H9 (cell line): Measurements from ENCODE around the gene LRIF1. TPM values are rescaled to one million over a fixed set of nuclear protein-coding genes. Genes with fewer than 3 reads are reported as not detected.

ENCODE experiments used
- DNase-seq: peaks from one replicate; pipeline ENCODE4 v3.0.0-alpha.2; 2017
- H2AFZ ChIP-seq: one replicate; pipeline ENCODE4 v1.6.1; 2013; ENCODE audit warnings: mild to moderate bottlenecking, low read length, control low read depth, moderate library complexity
- H2AK5ac ChIP-seq: 2 replicates; pipeline ENCODE4 v1.6.1; 2013; ENCODE audit warnings: low read length, control low read depth, mixed read lengths; ENCODE audit not compliant: insufficient read length
- H2BK120ac ChIP-seq: one replicate; pipeline ENCODE4 v1.6.1; 2013; ENCODE audit warnings: low read depth, mild to moderate bottlenecking, low read length, control low read depth, inconsistent platforms; ENCODE audit not compliant: poor library complexity, severe bottlenecking
- H2BK12ac ChIP-seq: 2 replicates; pipeline ENCODE4 v1.6.1; 2013; ENCODE audit warnings: low read length, control low read depth, mixed read lengths, low read depth; ENCODE audit not compliant: insufficient read length
- H2BK15ac ChIP-seq: 2 replicates; pipeline ENCODE4 v1.6.1; 2013; ENCODE audit warnings: low read depth, low read length, control low read depth
- H2BK20ac ChIP-seq: one replicate; pipeline ENCODE4 v1.6.1; 2013; ENCODE audit warnings: low read depth, mild to moderate bottlenecking, low read length, control low read depth, inconsistent platforms; ENCODE audit not compliant: poor library complexity, severe bottlenecking
- H2BK5ac ChIP-seq: 2 replicates; pipeline ENCODE4 v1.6.1; 2013; ENCODE audit warnings: low read length, control low read depth, mixed read lengths; ENCODE audit not compliant: insufficient read length
- H3K14ac ChIP-seq: 2 replicates; pipeline ENCODE4 v1.6.1; 2013; ENCODE audit warnings: low read length, control low read depth; ENCODE audit not compliant: insufficient read depth
- H3K18ac ChIP-seq: 2 replicates; pipeline ENCODE4 v1.6.1; 2013; ENCODE audit warnings: low read depth, mild to moderate bottlenecking, mixed read lengths, low read length, control low read depth; ENCODE audit not compliant: insufficient read length
- H3K23ac ChIP-seq: 2 replicates; pipeline ENCODE4 v1.6.1; 2013; ENCODE audit warnings: low read length, control low read depth, mixed read lengths, low read depth; ENCODE audit not compliant: insufficient read length
- H3K23me2 ChIP-seq: 2 replicates; pipeline ENCODE4 v1.6.1; 2013; ENCODE audit warnings: low read depth, mild to moderate bottlenecking, mixed read lengths, low read length, control low read depth; ENCODE audit not compliant: insufficient read length, poor library complexity, severe bottlenecking
- H3K27ac ChIP-seq: 2 replicates; pipeline ENCODE4 v1.5.1; 2013; ENCODE audit warnings: low read length, control low read depth, mixed read lengths, low read depth; ENCODE audit not compliant: insufficient read length
- H3K27me3 ChIP-seq: 2 replicates; pipeline ENCODE4 v1.6.1; 2013; ENCODE audit warnings: low read length, control low read depth, inconsistent platforms; ENCODE audit not compliant: insufficient read depth
- H3K4ac ChIP-seq: 2 replicates; pipeline ENCODE4 v1.6.1; 2013; ENCODE audit warnings: low read depth, mild to moderate bottlenecking, control low read depth, inconsistent platforms, low read length, moderate library complexity
- H3K4me1 ChIP-seq: 2 replicates; pipeline ENCODE4 v1.6.1; 2013; ENCODE audit warnings: low read length, control low read depth, inconsistent platforms; ENCODE audit not compliant: insufficient read depth
- H3K4me2 ChIP-seq: 2 replicates; pipeline ENCODE4 v1.6.1; 2013; ENCODE audit warnings: low read length, control low read depth, mixed read lengths; ENCODE audit not compliant: insufficient read length, insufficient read depth
- H3K56ac ChIP-seq: 2 replicates; pipeline ENCODE4 v1.6.1; 2013; ENCODE audit warnings: low read depth, mild to moderate bottlenecking, mixed read lengths, low read length, control low read depth; ENCODE audit not compliant: insufficient read length
- H3K79me1 ChIP-seq: 2 replicates; pipeline ENCODE4 v1.6.1; 2013; ENCODE audit warnings: low read depth, mild to moderate bottlenecking, moderate library complexity, low read length, control low read depth, inconsistent platforms; ENCODE audit not compliant: insufficient read depth, poor library complexity, severe bottlenecking
- H3K79me2 ChIP-seq: 2 replicates; pipeline ENCODE4 v1.6.1; 2013; ENCODE audit warnings: low read length, control low read depth, inconsistent platforms; ENCODE audit not compliant: insufficient read depth
- H3K9ac ChIP-seq: 2 replicates; pipeline ENCODE4 v1.6.1; 2013; ENCODE audit warnings: low read length, control low read depth, mixed read lengths; ENCODE audit not compliant: insufficient read length; ENCODE audit errors: extremely low read depth
- H3K9me3 ChIP-seq: one replicate; pipeline ENCODE4 v1.6.1; 2013; ENCODE audit warnings: low read depth, low read length, inconsistent platforms; ENCODE audit not compliant: control insufficient read depth
- H3T11ph ChIP-seq: one replicate; pipeline ENCODE4 v1.6.1; 2013; ENCODE audit warnings: mild to moderate bottlenecking, low read length, control low read depth, inconsistent platforms
- H4K20me1 ChIP-seq: one replicate; pipeline ENCODE4 v1.6.1; 2013; ENCODE audit not compliant: control insufficient read depth, insufficient read length, insufficient read depth
- H4K5ac ChIP-seq: 2 replicates; pipeline ENCODE4 v1.6.1; 2013; ENCODE audit warnings: low read depth, mild to moderate bottlenecking, mixed read lengths, low read length, control low read depth; ENCODE audit not compliant: insufficient read length
- H4K8ac ChIP-seq: replicated peaks from 2 replicates; pipeline ENCODE4 v1.6.1; 2013; ENCODE audit warnings: low read length, control low read depth, mixed read lengths, low read depth; ENCODE audit not compliant: insufficient read length
- H4K91ac ChIP-seq: 2 replicates; pipeline ENCODE4 v1.6.1; 2013; ENCODE audit warnings: low read depth, mild to moderate bottlenecking, moderate library complexity, mixed read lengths, low read length, control low read depth; ENCODE audit not compliant: insufficient read length
- H3K27ac Mint-ChIP-seq, 3 experiments: 2 replicates in 2 of 3; 3 replicates in 1 of 3; pipeline ENCODE4 v1.8.0; 2020 to 2021; ENCODE audit warnings: mixed read lengths in 3 of 3, mild to moderate bottlenecking in 1 of 3, moderate library complexity in 1 of 3
- H3K27me3 Mint-ChIP-seq: 2 replicates; pipeline ENCODE4 v1.8.0; 2021; ENCODE audit warnings: low read depth, mild to moderate bottlenecking, moderate library complexity, mixed read lengths
- H3K36me3 Mint-ChIP-seq, 3 experiments: 2 replicates in 2 of 3; 3 replicates in 1 of 3; pipeline ENCODE4 v1.8.0; 2020 to 2021; ENCODE audit warnings: low read depth in 3 of 3, mixed read lengths in 3 of 3; ENCODE audit not compliant: insufficient read depth in 1 of 3
- H3K4me1 Mint-ChIP-seq, 2 experiments: 2 replicates each; pipeline ENCODE4 v1.8.0; 2020; ENCODE audit warnings: mixed read lengths in 2 of 2
- H3K4me3 Mint-ChIP-seq, 2 experiments: 2 replicates in 1 of 2; 3 replicates in 1 of 2; pipeline ENCODE4 v1.8.0; 2020 to 2021; ENCODE audit warnings: mild to moderate bottlenecking in 2 of 2, mixed read lengths in 2 of 2, moderate library complexity in 1 of 2
- H3K9me3 Mint-ChIP-seq, 2 experiments: 2 replicates in 1 of 2; 3 replicates in 1 of 2; pipeline ENCODE4 v1.8.0; 2020; ENCODE audit warnings: mild to moderate bottlenecking in 2 of 2, mixed read lengths in 2 of 2, moderate library complexity in 1 of 2
- WGBS: extraction: QIAGEN DNeasy Blood & Tissue Kit; methylation state at CpG from one replicate; pipeline ENCODE4 v1.1.7; 2013; ENCODE audit warnings: missing lambda C conversion rate, low lambda C conversion rate, mixed read lengths; ENCODE audit not compliant: insufficient read length; ENCODE audit errors: extremely low coverage; 5-methylcytosine and 5-hydroxymethylcytosine counted together
- total RNA-seq: library from RNA; stranded (reverse); gene quantifications from 2 replicates; pipeline ENCODE4 v1.2.1, GENCODE V29; 2021
- TF ChIP-seq, protein P1 (sequence below): fragments of 200-600 bp; sonication (generic); conservative IDR thresholded peaks from 3 replicates; pipeline ENCODE4 v1.8.0; 2021; ENCODE audit warnings: antibody characterized with exemption, mild to moderate bottlenecking

LRIF1 gene
- total RNA-seq, 1 experiment from 2014 or later, result 13.6 TPM

DNA sequence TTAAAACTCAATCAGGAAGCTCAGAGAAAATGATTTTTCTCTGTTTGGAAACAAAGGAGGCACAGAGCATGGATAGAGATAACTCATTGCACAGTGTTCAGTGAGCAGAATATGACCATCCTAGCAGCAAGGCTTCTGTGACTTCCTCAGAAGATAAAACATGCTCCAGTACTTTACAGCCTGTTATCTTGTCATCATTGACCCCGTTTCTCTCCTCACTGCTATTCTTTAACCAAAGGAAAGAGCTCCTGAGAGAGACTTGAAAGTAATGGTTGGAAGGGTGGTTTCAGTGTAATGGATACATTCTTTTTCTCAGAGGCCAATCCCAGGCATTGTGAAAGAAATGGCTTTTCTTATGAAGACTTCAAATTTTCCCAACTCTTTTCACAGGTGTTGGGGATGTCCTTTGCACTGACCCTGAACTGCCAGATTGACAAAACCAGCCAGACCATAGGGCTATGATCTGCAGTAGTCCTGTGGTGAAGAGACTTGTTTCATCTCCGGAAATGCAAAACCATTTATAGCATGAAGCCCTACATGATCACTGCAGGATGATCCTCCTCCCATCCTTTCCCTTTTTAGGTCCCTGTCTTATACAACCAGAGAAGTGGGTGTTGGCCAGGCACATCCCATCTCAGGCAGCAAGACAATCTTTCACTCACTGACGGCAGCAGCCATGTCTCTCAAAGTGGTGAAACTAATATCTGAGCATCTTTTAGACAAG is 64.8 kb downstream of the LRIF1 start:
- H3K27ac Mint-ChIP-seq, result no peak overlapping the region
- H2AK5ac ChIP-seq, result no peak overlapping the region
- H4K8ac ChIP-seq, result no peak overlapping the region
- H2BK20ac ChIP-seq, result no peak overlapping the region
- WGBS, result no CpG with 5 or more reads among the region's 3 CpGs
- H3K14ac ChIP-seq, result no peak overlapping the region
- H3K4me1 ChIP-seq, result no peaks in the 10 kb centered on the region
- no peak for DNase-seq
- H3K36me3 Mint-ChIP-seq, result no peaks in the 10 kb centered on the region
- no peak overlapping the region for H4K91ac ChIP-seq
- no peak overlapping the region for H3K4ac ChIP-seq
- no peaks in the 10 kb centered on the region for H3K27me3 ChIP-seq
- no peaks in the 10 kb centered on the region for H3K27me3 Mint-ChIP-seq
- no peak overlapping the region for H3K4me2 ChIP-seq
- no peak overlapping the region for H3K23ac ChIP-seq
- H3K18ac ChIP-seq, result no peak overlapping the region
- TF ChIP-seq, protein P1, sequence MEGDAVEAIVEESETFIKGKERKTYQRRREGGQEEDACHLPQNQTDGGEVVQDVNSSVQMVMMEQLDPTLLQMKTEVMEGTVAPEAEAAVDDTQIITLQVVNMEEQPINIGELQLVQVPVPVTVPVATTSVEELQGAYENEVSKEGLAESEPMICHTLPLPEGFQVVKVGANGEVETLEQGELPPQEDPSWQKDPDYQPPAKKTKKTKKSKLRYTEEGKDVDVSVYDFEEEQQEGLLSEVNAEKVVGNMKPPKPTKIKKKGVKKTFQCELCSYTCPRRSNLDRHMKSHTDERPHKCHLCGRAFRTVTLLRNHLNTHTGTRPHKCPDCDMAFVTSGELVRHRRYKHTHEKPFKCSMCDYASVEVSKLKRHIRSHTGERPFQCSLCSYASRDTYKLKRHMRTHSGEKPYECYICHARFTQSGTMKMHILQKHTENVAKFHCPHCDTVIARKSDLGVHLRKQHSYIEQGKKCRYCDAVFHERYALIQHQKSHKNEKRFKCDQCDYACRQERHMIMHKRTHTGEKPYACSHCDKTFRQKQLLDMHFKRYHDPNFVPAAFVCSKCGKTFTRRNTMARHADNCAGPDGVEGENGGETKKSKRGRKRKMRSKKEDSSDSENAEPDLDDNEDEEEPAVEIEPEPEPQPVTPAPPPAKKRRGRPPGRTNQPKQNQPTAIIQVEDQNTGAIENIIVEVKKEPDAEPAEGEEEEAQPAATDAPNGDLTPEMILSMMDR, result no peak
- H3K56ac ChIP-seq, result no peak overlapping the region
- H2BK12ac ChIP-seq, result no peak overlapping the region
- no peak overlapping the region for H3T11ph ChIP-seq
- no peak overlapping the region for H3K4me3 Mint-ChIP-seq
- H3K9me3 ChIP-seq, result no peaks in the 10 kb centered on the region
- H2AFZ ChIP-seq, result no peak overlapping the region
- H2BK5ac ChIP-seq, result no peak overlapping the region
- no peak overlapping the region for H2BK15ac ChIP-seq
- no peaks in the 10 kb centered on the region for H3K79me2 ChIP-seq
- H4K5ac ChIP-seq, result no peak overlapping the region
- peaks cover 7 to 11% of the 10 kb centered on the region in 2 experiments; a peak in 3 of 5 replicates for H3K9me3 Mint-ChIP-seq
- no peak overlapping the region for H3K9ac ChIP-seq
- H4K20me1 ChIP-seq, result no peaks in the 10 kb centered on the region
- no peaks in the 10 kb centered on the region for H3K23me2 ChIP-seq
- no peaks in the 10 kb centered on the region for H3K79me1 ChIP-seq
- H2BK120ac ChIP-seq, result no peak overlapping the region
- no peak overlapping the region for H3K27ac ChIP-seq
- H3K4me1 Mint-ChIP-seq, result no peaks in the 10 kb centered on the region; a peak in 1 of 4 replicates
